ENCODE measurements around the gene SPEF1.

Gene SPEF1

DNA sequence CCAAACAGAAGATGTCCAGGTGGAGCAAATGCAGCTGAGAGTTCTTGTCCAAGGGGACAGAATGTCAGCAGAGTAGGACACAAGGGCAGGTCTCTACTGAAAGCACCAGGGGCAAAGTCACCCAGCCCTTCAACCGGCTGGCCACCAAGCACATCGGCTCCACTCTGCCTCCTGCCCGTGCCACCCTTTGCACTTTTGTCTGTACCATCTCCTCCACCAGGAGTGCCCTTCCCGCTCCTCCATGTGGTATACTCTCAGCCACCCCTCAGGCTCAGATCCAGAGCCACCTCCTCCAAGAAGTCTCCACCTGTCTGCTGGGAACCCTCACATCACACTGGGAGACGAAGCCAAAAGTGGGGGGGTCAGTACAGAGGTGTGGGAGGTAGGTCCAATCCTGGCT lies 52.9 kb downstream of the SPEF1 start:
- DNase-seq, result no peak

Data from DMS79 treated with DMSO at 0.1 percent for 48 hours (cell line).